ENCODE data around the gene SLC16A10.
"Not testable (repeated sequence)": the region's sequence is repeated elsewhere in the genome, so short reads cannot be mapped to it uniquely, and the experiment has no call there.

The SLC16A10 gene

DNA sequence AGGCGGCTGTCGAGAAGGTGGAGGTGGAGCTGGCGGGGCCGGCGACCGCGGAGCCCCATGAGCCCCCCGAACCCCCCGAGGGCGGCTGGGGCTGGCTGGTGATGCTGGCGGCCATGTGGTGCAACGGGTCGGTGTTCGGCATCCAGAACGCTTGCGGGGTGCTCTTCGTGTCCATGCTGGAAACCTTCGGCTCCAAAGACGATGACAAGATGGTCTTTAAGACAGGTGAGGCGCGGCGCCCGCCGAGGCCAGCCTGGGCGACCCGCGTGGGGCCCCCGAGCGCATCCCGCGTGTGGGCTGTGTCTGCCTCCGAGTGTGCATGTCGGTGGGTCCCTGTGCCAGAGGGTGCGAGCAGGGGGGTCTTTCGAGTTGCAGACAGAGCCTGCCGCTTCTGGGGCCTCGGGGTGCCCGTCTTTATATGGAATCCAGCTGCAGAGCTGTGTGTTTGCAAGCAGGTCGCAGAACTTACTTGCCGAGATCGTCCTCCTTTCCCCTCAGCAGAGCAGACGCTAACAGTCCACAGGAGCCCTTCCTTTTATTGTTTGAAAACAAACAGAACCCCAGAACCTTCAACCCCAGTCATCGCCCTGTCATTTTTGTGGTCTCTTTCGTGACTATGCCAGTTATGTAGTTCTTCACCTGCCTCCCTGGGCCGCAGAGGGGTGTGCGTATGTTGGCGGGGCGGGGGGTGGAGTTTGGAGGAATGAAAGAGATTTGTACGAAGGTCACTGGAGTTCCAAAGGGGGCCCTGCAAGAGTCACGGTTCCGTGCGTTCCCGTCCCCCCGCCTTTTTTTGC, 766 bp downstream of the SLC16A10 start:
- no peak overlapping the region for H3K4me3 ChIP-seq (replicated peaks; ENCODE audit: low read depth, low read length)
- DNase-seq (ENCODE audit: low read depth) = no peak
- TF ChIP-seq, protein P1, sequence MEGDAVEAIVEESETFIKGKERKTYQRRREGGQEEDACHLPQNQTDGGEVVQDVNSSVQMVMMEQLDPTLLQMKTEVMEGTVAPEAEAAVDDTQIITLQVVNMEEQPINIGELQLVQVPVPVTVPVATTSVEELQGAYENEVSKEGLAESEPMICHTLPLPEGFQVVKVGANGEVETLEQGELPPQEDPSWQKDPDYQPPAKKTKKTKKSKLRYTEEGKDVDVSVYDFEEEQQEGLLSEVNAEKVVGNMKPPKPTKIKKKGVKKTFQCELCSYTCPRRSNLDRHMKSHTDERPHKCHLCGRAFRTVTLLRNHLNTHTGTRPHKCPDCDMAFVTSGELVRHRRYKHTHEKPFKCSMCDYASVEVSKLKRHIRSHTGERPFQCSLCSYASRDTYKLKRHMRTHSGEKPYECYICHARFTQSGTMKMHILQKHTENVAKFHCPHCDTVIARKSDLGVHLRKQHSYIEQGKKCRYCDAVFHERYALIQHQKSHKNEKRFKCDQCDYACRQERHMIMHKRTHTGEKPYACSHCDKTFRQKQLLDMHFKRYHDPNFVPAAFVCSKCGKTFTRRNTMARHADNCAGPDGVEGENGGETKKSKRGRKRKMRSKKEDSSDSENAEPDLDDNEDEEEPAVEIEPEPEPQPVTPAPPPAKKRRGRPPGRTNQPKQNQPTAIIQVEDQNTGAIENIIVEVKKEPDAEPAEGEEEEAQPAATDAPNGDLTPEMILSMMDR (IDR thresholded peaks at IDR 0.05; ENCODE audit: low read length, missing control alignments) = no peak

DNA sequence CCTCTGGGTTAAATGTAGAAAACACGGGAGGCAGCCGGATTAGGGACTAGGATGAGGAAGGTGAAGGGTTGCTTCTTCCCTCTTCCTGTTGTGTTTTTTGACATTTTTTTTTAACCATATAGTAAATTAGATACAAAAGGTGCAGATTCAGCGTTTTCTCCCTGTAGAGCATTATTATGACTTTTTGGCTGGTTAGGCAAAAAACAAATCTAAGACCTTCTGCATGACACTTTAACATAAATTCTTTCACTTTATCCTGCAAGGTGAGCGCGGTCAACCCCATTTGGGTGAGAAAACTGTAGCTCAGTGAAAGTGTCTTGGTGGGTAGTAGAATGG, 1.3 kb downstream of the SLC16A10 start:
- TF ChIP-seq, protein P1 (IDR thresholded peaks at IDR 0.05; ENCODE audit: low read length, missing control alignments) = no peak
- no peak for DNase-seq (ENCODE audit: low read depth)
- H3K4me3 ChIP-seq (replicated peaks; ENCODE audit: low read depth, low read length) = no peak overlapping the region

DNA sequence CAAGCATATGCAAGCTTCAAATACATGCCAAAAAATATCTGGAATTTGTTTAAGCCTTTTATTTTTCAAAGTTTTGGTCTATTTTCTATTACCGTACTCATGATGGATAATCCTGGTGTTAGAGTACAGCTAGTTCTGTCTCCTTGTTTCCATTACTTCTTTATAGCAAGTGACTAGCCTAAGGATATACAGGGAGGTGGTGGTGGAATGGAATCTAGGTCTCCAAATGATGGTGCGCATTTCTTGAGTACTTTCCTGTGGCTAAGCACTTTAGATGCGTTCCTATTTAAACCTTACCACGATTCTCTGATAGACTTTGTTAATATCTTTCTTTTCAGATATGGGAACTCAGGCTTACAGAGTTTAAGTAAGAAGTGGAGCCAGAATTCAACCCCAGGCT, 3.5 kb downstream of the SLC16A10 start:
- TF ChIP-seq, protein P1 (IDR thresholded peaks at IDR 0.05; ENCODE audit: low read length, missing control alignments) = no peak
- no peak overlapping the region for H3K4me3 ChIP-seq (replicated peaks; ENCODE audit: low read depth, low read length)
- no peak for DNase-seq (ENCODE audit: low read depth)

DNA sequence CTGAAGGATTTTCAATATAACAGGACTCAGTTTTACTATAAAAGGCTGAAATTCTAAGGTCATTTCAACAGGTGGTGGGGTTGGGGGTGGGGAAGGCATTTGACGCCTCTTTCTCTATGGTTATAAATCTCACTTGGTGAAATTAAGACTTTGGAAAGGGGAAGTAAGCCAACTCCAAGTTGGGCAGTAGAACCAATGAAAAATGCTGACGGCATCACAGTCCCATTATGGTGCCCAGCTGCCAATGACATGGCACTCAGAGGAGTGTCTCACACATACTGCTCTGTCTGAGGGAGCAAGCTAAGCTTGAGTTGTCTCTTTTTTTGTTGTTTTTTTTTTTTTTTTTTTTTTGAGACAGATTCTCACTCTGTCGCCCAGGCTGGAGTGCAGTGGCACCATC, 4.7 kb downstream of the SLC16A10 start:
- TF ChIP-seq, protein P1 (IDR thresholded peaks at IDR 0.05; ENCODE audit: low read length, missing control alignments) = no peak
- H3K4me3 ChIP-seq (replicated peaks; ENCODE audit: low read depth, low read length) = no peak overlapping the region
- DNase-seq (ENCODE audit: low read depth) = no peak

DNA sequence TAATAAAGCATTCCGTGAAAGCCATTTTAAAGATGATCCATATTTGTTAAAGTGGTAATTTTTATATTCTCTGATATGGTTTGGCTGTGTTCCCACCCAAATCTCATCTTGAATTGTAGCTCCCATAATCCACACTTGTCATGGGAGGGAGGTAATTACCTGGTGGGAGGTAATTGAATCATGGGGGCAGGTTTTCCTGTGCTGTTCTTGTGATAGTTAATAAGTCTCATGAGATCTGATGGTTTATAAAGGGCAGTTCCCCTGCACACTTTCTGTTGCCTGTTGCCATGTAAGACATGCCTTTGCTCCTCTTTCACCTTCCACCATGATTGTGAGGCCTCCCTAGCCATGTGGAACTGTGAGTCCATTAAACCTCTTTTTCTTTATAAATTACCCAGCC, 8.2 kb downstream of the SLC16A10 start:
- not testable (repeated sequence) for H3K4me3 ChIP-seq (replicated peaks; ENCODE audit: low read depth, low read length); DNase-seq (ENCODE audit: low read depth)

DNA sequence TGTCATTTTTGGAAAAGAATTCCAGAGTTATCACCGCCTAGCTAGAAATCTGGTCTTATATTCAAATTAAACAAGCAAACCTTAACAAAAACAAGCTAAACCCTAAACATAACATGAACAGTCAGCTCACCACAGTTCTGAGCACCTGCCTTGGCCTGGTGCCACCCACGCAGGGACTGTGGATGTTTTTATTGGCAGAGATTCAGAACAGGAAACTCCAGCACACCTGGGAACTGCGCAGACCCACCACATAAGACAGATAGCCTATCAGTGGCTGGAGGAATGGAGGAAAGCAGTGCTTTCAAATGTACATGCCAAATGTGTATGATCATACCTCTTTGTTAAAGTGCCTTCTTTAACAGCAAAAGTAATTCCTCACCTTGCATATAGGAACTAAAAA, 8.9 kb downstream of the SLC16A10 start:
- DNase-seq (ENCODE audit: low read depth) = no peak
- TF ChIP-seq, protein P1 (IDR thresholded peaks at IDR 0.05; ENCODE audit: low read length, missing control alignments) = no peak
- H3K4me3 ChIP-seq (replicated peaks; ENCODE audit: low read depth, low read length) = no peak overlapping the region

DNA sequence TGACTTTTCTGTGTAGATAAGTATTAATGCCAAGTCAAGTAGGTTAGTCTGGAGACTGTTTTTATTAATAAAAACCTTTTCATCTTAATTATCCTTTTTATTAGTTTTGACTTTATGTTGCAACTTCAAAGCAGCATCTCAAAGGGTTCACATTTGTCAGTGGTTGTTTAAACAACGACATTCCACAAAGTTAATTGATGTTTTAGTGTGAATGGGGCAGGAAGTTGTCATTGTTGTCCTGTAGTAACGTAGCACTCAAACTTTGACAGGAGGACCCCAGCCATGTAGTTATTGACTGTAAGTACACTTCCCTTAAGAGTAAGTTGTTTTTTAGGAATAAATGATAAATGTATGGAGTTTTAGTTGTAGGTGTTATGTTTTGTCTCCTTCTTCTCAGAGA, 11.3 kb downstream of the SLC16A10 start:
- no peak overlapping the region for H3K4me3 ChIP-seq (replicated peaks; ENCODE audit: low read depth, low read length)
- no peak for DNase-seq (ENCODE audit: low read depth)
- TF ChIP-seq, protein P1 (IDR thresholded peaks at IDR 0.05; ENCODE audit: low read length, missing control alignments) = no peak
